Erythroblast (primary cell): Measurements from ENCODE around the gene PRSS56.

Experiments used
- DNase-seq, 2 experiments: peaks; one replicate each; lab custom pipeline; 2025; lab: John Stamatoyannopoulos, UW
- GATA1 ChIP-seq: IDR thresholded peaks from 2 replicates; pipeline ENCODE4 v1.6.1; 2011; ENCODE audit warnings: low read depth, mild to moderate bottlenecking, control low read depth, low read length, moderate library complexity
- POLR2A ChIP-seq: IDR thresholded peaks from 2 replicates; pipeline ENCODE4 v1.6.1; 2011; ENCODE audit warnings: mild to moderate bottlenecking, low read length

The PRSS56 gene

GRCh38 chr2:232502911-232503808 lies 17.0 kb upstream of the PRSS56 start:
- TF ChIP-seq GATA1 (no peak), POLR2A (no peak)
- peak; percentile 15 to 39 for DNase-seq

- no peak for DNase-seq
- no peak for TF ChIP-seq GATA1
- no peak for TF ChIP-seq POLR2A
These were observed 16.3 kb upstream of the PRSS56 start for GRCh38 chr2:232503809-232504323.

- no peak for DNase-seq
- TF ChIP-seq POLR2A (no peak), GATA1 (no peak)
These were observed 15.8 kb upstream of the PRSS56 start for GRCh38 chr2:232504438-232504837.

- DNase-seq: no peak
These were observed 14.3 kb upstream of the PRSS56 start for GRCh38 chr2:232505856-232506255.

GRCh38 chr2:232506709-232507108 lies 13.5 kb upstream of the PRSS56 start:
- DNase-seq: no peak

More at GRCh38 chr2:232505856-232506255, 14.3 kb upstream of the PRSS56 start:
- TF ChIP-seq POLR2A: no peak
- no peak for TF ChIP-seq GATA1

GRCh38 chr2:232508251-232508650 lies 11.9 kb upstream of the PRSS56 start:
- no peak for DNase-seq
- TF ChIP-seq POLR2A (no peak), GATA1 (no peak)

More at GRCh38 chr2:232506709-232507108, 13.5 kb upstream of the PRSS56 start:
- TF ChIP-seq POLR2A (no peak), GATA1 (no peak)

GRCh38 chr2:232511336-232511890 lies 8.8 kb upstream of the PRSS56 start:
- DNase-seq: no peak
- TF ChIP-seq POLR2A: no peak
- TF ChIP-seq GATA1: no peak

GRCh38 chr2:232512602-232513001 lies 7.6 kb upstream of the PRSS56 start:
- DNase-seq: no peak
- no peak for TF ChIP-seq GATA1
- no peak for TF ChIP-seq POLR2A

GRCh38 chr2:232513353-232513752 lies 6.8 kb upstream of the PRSS56 start:
- TF ChIP-seq POLR2A (no peak), GATA1 (no peak)
- no peak for DNase-seq

- no peak for DNase-seq
- no peak for TF ChIP-seq POLR2A
These were observed 4.5 kb upstream of the PRSS56 start for GRCh38 chr2:232515639-232516038.

GRCh38 chr2:232516551-232516950 lies 3.6 kb upstream of the PRSS56 start:
- TF ChIP-seq GATA1: no peak
- no peak for TF ChIP-seq POLR2A
- no peak for DNase-seq

GRCh38 chr2:232518844-232519243 lies 1.3 kb upstream of the PRSS56 start:
- no peak for DNase-seq
- TF ChIP-seq POLR2A (no peak), GATA1 (no peak)

GRCh38 chr2:232520489-232520888 lies 301 bp downstream of the PRSS56 start:
- TF ChIP-seq POLR2A (no peak), GATA1 (no peak)
- no peak for DNase-seq

- no peak for TF ChIP-seq GATA1
- TF ChIP-seq POLR2A: no peak
- DNase-seq: no peak
These were observed 910 bp downstream of the PRSS56 start for GRCh38 chr2:232521098-232521497.
